Stimulated activated CD4-positive, alpha-beta T cell treated with anti-CD3 and anti-CD28 coated beads, Interleukin-2, amount 100 ng/mL, for 24 hours (primary cell): ENCODE data around the gene DAPK2.

ENCODE experiments used
- DNase-seq, 2 donors: peaks; one replicate each; pipeline ENCODE4 v3.0.0-alpha.2; 2020

DAPK2 gene

GRCh38 chr15:63994073-63994600 is 52.1 kb downstream of the DAPK2 start:
- DNase-seq = no peak

GRCh38 chr15:63992300-63992699 is 54.0 kb downstream of the DAPK2 start:
- DNase-seq = no peak

GRCh38 chr15:63991706-63992105 is 54.6 kb downstream of the DAPK2 start:
- DNase-seq = no peak

- no peak for DNase-seq
These were observed 55.8 kb downstream of the DAPK2 start for GRCh38 chr15:63990454-63990853.

- DNase-seq = no peak
These were observed 58.4 kb downstream of the DAPK2 start for GRCh38 chr15:63987796-63988378.

- no peak for DNase-seq
These were observed 59.4 kb downstream of the DAPK2 start for GRCh38 chr15:63986751-63987341.

GRCh38 chr15:63986185-63986680 is 60.1 kb downstream of the DAPK2 start:
- DNase-seq = no peak

- no peak for DNase-seq
These were observed 60.8 kb downstream of the DAPK2 start for GRCh38 chr15:63985221-63986184.

GRCh38 chr15:63984331-63984730 is 62.0 kb downstream of the DAPK2 start:
- DNase-seq = no peak

GRCh38 chr15:63983061-63983711 is 63.1 kb downstream of the DAPK2 start:
- DNase-seq = no peak

GRCh38 chr15:63982381-63982854 is 63.9 kb downstream of the DAPK2 start:
- no peak for DNase-seq

- DNase-seq = no peak
These were observed 64.5 kb downstream of the DAPK2 start for GRCh38 chr15:63981596-63982320.

- no peak for DNase-seq
These were observed 67.0 kb downstream of the DAPK2 start for GRCh38 chr15:63979262-63979793.

GRCh38 chr15:63978511-63979261 is 67.6 kb downstream of the DAPK2 start:
- DNase-seq = no peak

GRCh38 chr15:63977119-63977518 is 69.2 kb downstream of the DAPK2 start:
- no peak for DNase-seq

GRCh38 chr15:63974021-63974420 is 72.3 kb downstream of the DAPK2 start:
- DNase-seq = no peak

GRCh38 chr15:63973212-63974009 is 72.9 kb downstream of the DAPK2 start:
- DNase-seq = no peak

GRCh38 chr15:63972801-63973200 is 73.5 kb downstream of the DAPK2 start:
- no peak for DNase-seq

GRCh38 chr15:63971904-63972303 is 74.4 kb downstream of the DAPK2 start:
- DNase-seq = no peak

GRCh38 chr15:63971427-63971805 is 74.9 kb downstream of the DAPK2 start:
- peak; percentile 57 to 64 for DNase-seq
